PC-9 (cell line): Measurements from ENCODE around the gene PRF1. TPM values are rescaled to one million over a fixed set of nuclear protein-coding genes. Genes with fewer than 3 reads are reported as not detected.

Source experiments
- BruUV-seq: library from RNA; stranded (reverse); fragments of 400-500 nt; replicated peaks from 2 replicates; lab custom pipeline; 2021; lab: Mats Ljungman, UMichigan
- CTCF ChIA-PET: fragments of 300-600 bp; sonication (Branson Sonifier 250); formaldehyde crosslinking; loops from one replicate; lab custom pipeline; 2022; ENCODE audit warnings: antibody characterized with exemption; lab: Charles Lee
- POLR2A ChIA-PET: fragments of 300-600 bp; sonication (Branson Sonifier 250); formaldehyde crosslinking; loops from one replicate; lab custom pipeline; 2022; ENCODE audit warnings: antibody characterized with exemption; ENCODE audit not compliant: unreplicated experiment; lab: Charles Lee
- DNase-seq, 2 experiments: peaks; one replicate each; pipeline versions ENCODE4 v3.0.0 to v3.0.0-alpha.2; 2015 to 2022; ENCODE audit warnings: mixed read lengths in 1 of 2
- H2AFZ ChIP-seq: fragments of 200-600 bp; sonication (generic); 2 replicates; pipeline ENCODE4 v1.8.1; 2017; ENCODE audit warnings: antibody characterized with exemption
- H3F3A ChIP-seq: fragments of 200-600 bp; sonication (generic); 2 replicates; pipeline ENCODE4 v1.8.1; 2017; ENCODE audit warnings: antibody characterized with exemption, mild to moderate bottlenecking, low read depth; ENCODE audit not compliant: insufficient read depth
- H3K27ac ChIP-seq: fragments of 200-600 bp; sonication (generic); 2 replicates; pipeline ENCODE4 v1.6.1; 2016; ENCODE audit warnings: mixed run types
- H3K27me3 ChIP-seq: fragments of 200-600 bp; sonication (generic); 2 replicates; pipeline ENCODE4 v1.6.1; 2016; ENCODE audit warnings: low read depth, mixed run types; ENCODE audit not compliant: insufficient read depth
- H3K36me3 ChIP-seq: fragments of 200-600 bp; sonication (generic); 2 replicates; pipeline ENCODE4 v1.6.1; 2016; ENCODE audit warnings: low read depth, mixed run types
- H3K4me1 ChIP-seq: fragments of 200-600 bp; sonication (generic); replicated peaks from 2 replicates; pipeline ENCODE4 v1.6.1; 2016; ENCODE audit warnings: mixed run types; ENCODE audit not compliant: insufficient read depth
- H3K4me2 ChIP-seq: fragments of 200-600 bp; sonication (generic); 2 replicates; pipeline ENCODE4 v1.6.1; 2017; ENCODE audit warnings: mixed run types
- H3K4me3 ChIP-seq: fragments of 200-600 bp; sonication (generic); 2 replicates; pipeline ENCODE4 v1.6.1; 2016; ENCODE audit warnings: mixed run types
- H3K79me2 ChIP-seq: fragments of 200-600 bp; sonication (generic); 2 replicates; pipeline ENCODE4 v1.6.1; 2017; ENCODE audit warnings: low read depth, mixed run types
- H3K9me2 ChIP-seq: fragments of 200-600 bp; sonication (generic); 2 replicates; pipeline ENCODE4 v1.8.1; 2017; ENCODE audit warnings: mild to moderate bottlenecking; ENCODE audit not compliant: insufficient read depth
- H3K9me3 ChIP-seq: fragments of 200-600 bp; sonication (generic); 2 replicates; pipeline ENCODE4 v1.8.1; 2016; ENCODE audit warnings: low read depth; ENCODE audit not compliant: insufficient read depth
- H4K20me1 ChIP-seq: fragments of 200-600 bp; sonication (generic); 2 replicates; pipeline ENCODE4 v1.8.1; 2017; ENCODE audit not compliant: insufficient read depth
- CTCF ChIP-seq: fragments of 200-600 bp; sonication (generic); conservative IDR thresholded peaks from 2 replicates; pipeline ENCODE4 v1.6.1; 2017; ENCODE audit warnings: mixed run types, antibody characterized with exemption, mild to moderate bottlenecking, moderate library complexity
- EZH2 ChIP-seq: fragments of 200-600 bp; sonication (generic); IDR thresholded peaks from 2 replicates; pipeline ENCODE4 v1.8.0; 2017; ENCODE audit warnings: antibody characterized with exemption, low read depth
- intact Hi-C: fragments of 100-400 bp; cut with micrococcal nuclease; formaldehyde crosslinking; loops from one replicate; pipeline ENCODE4 v1.10.0; 2022; ENCODE audit not compliant: unreplicated experiment
- total RNA-seq: library from RNA; stranded (reverse); gene quantifications from 2 replicates; pipeline ENCODE4 v1.2.3, GENCODE V29; 2021

Gene PRF1
- total RNA-seq, 1 experiment from 2014 or later = not detected

GRCh38 chr10:70586348-70586930 is 16.1 kb downstream of the PRF1 start:
- no peaks in the 10 kb centered on the region for H3K4me1 ChIP-seq

GRCh38 chr10:70585578-70586169 is 16.9 kb downstream of the PRF1 start:
- Histone ChIP-seq H2AFZ (no peak overlapping the region), H3K4me2 (no peak overlapping the region), H3K9me2 (no peaks in the 10 kb centered on the region), H3K9me3 (no peaks in the 10 kb centered on the region), H3K27me3 (peaks cover 30% of the 10 kb centered on the region; the same call in 1 of the 2 replicates), H3K27ac (no peak overlapping the region), H3K36me3 (no peaks in the 10 kb centered on the region), H4K20me1 (no peaks in the 10 kb centered on the region), H3K4me3 (no peak overlapping the region), H3K4me1 (no peaks in the 10 kb centered on the region), H3F3A (no peaks in the 10 kb centered on the region), H3K79me2 (no peaks in the 10 kb centered on the region)
- ChIA-PET POLR2A (no interaction called here), CTCF (no interaction called here)
- DNase-seq = no peak
- no TSS peak for BruUV-seq
- TF ChIP-seq CTCF (no peak), EZH2 (no peak)
- intact Hi-C loops = no loop called here

More at GRCh38 chr10:70586348-70586930, 16.1 kb downstream of the PRF1 start:
- no peak for TF ChIP-seq EZH2
- no peak for TF ChIP-seq CTCF
- intact Hi-C loops = no loop called here
- peaks cover 34% of the 10 kb centered on the region; the same call in 1 of the 2 replicates for H3K27me3 ChIP-seq
- no peaks in the 10 kb centered on the region for H3K9me2 ChIP-seq
- H3K9me3 ChIP-seq = no peaks in the 10 kb centered on the region
- no peaks in the 10 kb centered on the region for H3F3A ChIP-seq
- BruUV-seq = no TSS peak
- H3K27ac ChIP-seq = no peak overlapping the region
- ChIA-PET CTCF (no interaction called here), POLR2A (interaction anchor here (0.6 kb wide), 1 partner anchor 387 kb away, joined by 4 read pairs; no protein-coding TSS in a partner anchor)
- H3K4me2 ChIP-seq = no peak overlapping the region
- H2AFZ ChIP-seq = no peak overlapping the region
- H4K20me1 ChIP-seq = no peaks in the 10 kb centered on the region
- H3K36me3 ChIP-seq = no peaks in the 10 kb centered on the region
- H3K79me2 ChIP-seq = no peaks in the 10 kb centered on the region
- no peak for DNase-seq
- no peak overlapping the region for H3K4me3 ChIP-seq

- no peaks in the 10 kb centered on the region for H3K9me3 ChIP-seq
- intact Hi-C loops = no loop called here
- H3K36me3 ChIP-seq = no peaks in the 10 kb centered on the region
- CTCF ChIA-PET = no interaction called here
- TF ChIP-seq EZH2 (no peak), CTCF (no peak)
- no peak overlapping the region for H3K4me3 ChIP-seq
- POLR2A ChIA-PET = no interaction called here
- H4K20me1 ChIP-seq = no peaks in the 10 kb centered on the region
- H3F3A ChIP-seq = no peaks in the 10 kb centered on the region
- no peak overlapping the region for H3K4me2 ChIP-seq
- H3K27ac ChIP-seq = no peak overlapping the region
- H2AFZ ChIP-seq = no peak overlapping the region
- DNase-seq = no peak
- H3K9me2 ChIP-seq = no peaks in the 10 kb centered on the region
- peaks cover 26% of the 10 kb centered on the region; the same call in 1 of the 2 replicates for H3K27me3 ChIP-seq
- H3K4me1 ChIP-seq = no peaks in the 10 kb centered on the region
- no TSS peak for BruUV-seq
- H3K79me2 ChIP-seq = no peaks in the 10 kb centered on the region
These were observed 17.5 kb downstream of the PRF1 start for GRCh38 chr10:70584909-70585544.
